Liver (tissue), 9 donors: ENCODE data around the gene HEATR5A. TPM values are rescaled to one million over a fixed set of nuclear protein-coding genes. Genes with fewer than 3 reads are reported as not detected.

ENCODE experiments used
- DNase-seq: peaks from one replicate; pipeline ENCODE4 v3.0.0-alpha.2; 2017; ENCODE audit warnings: low spot score
- H3K27ac ChIP-seq, 2 donors: one replicate each; pipeline ENCODE4 v1.7.0; 2013; ENCODE audit warnings: inconsistent platforms in 2 of 2, low read length in 2 of 2, control low read depth in 1 of 2, low read depth in 1 of 2, mild to moderate bottlenecking in 1 of 2
- H3K27me3 ChIP-seq, 4 donors: one replicate each; pipeline versions ENCODE4 v1.6.1 to v1.7.0; 2013; ENCODE audit warnings: low read length in 3 of 4, inconsistent platforms in 1 of 4, mild to moderate bottlenecking in 1 of 4, moderate library complexity in 1 of 4; ENCODE audit not compliant: control insufficient read depth in 4 of 4, insufficient read depth in 4 of 4
- H3K36me3 ChIP-seq, 4 donors: one replicate each; pipeline versions ENCODE4 v1.6.1 to v1.7.0; 2013; ENCODE audit warnings: low read length in 3 of 4, mild to moderate bottlenecking in 3 of 4, low read depth in 1 of 4, moderate library complexity in 1 of 4; ENCODE audit not compliant: control insufficient read depth in 4 of 4, insufficient read depth in 3 of 4
- H3K4me1 ChIP-seq, 4 donors: one replicate each; pipeline versions ENCODE4 v1.6.1 to v1.7.0; 2013; ENCODE audit warnings: low read length in 3 of 4, mild to moderate bottlenecking in 3 of 4, moderate library complexity in 1 of 4; ENCODE audit not compliant: control insufficient read depth in 4 of 4, insufficient read depth in 4 of 4
- H3K4me3 ChIP-seq, 3 donors: one replicate each; pipeline versions ENCODE4 v1.6.1 to v1.7.0; 2013; ENCODE audit warnings: low read length in 3 of 3, control low read depth in 1 of 3, low read depth in 1 of 3, mild to moderate bottlenecking in 1 of 3
- H3K9ac ChIP-seq, 2 donors: one replicate each; pipeline ENCODE4 v1.7.0; 2013; ENCODE audit warnings: low read length in 2 of 2, mild to moderate bottlenecking in 2 of 2, moderate library complexity in 2 of 2, control low read depth in 1 of 2, low read depth in 1 of 2
- H3K9me3 ChIP-seq, 4 donors: one replicate each; pipeline versions ENCODE4 v1.6.1 to v1.7.0; 2013; ENCODE audit warnings: low read length in 3 of 4; ENCODE audit not compliant: control insufficient read depth in 4 of 4
- ATF3 ChIP-seq: IDR thresholded peaks from 2 replicates; pipeline ENCODE4 v1.6.1; 2016; ENCODE audit warnings: antibody characterized with exemption
- EGR1 ChIP-seq, 2 donors: IDR thresholded peaks; 2 replicates each; pipeline ENCODE4 v1.6.1; 2016 to 2018; ENCODE audit warnings: antibody characterized with exemption in 2 of 2, low read depth in 2 of 2
- FOXA1 ChIP-seq: IDR thresholded peaks from 2 replicates; pipeline ENCODE4 v1.6.1; 2016; ENCODE audit warnings: antibody characterized with exemption
- FOXA2 ChIP-seq: IDR thresholded peaks from 2 replicates; pipeline ENCODE4 v1.6.1; 2016; ENCODE audit warnings: antibody characterized with exemption
- GABPA ChIP-seq, 2 donors: IDR thresholded peaks in 1 of 2; conservative IDR thresholded peaks in 1 of 2; 2 replicates each; pipeline ENCODE4 v1.6.1; 2016; ENCODE audit warnings: antibody characterized with exemption in 2 of 2, mild to moderate bottlenecking in 1 of 2, moderate library complexity in 1 of 2
- HNF4A ChIP-seq, 2 donors: conservative IDR thresholded peaks; 2 replicates each; pipeline ENCODE4 v1.6.1; 2016; ENCODE audit warnings: antibody characterized with exemption in 2 of 2, mild to moderate bottlenecking in 2 of 2
- HNF4G ChIP-seq: IDR thresholded peaks from 2 replicates; pipeline ENCODE4 v1.6.1; 2016; ENCODE audit warnings: antibody characterized with exemption
- JUND ChIP-seq, 2 donors: IDR thresholded peaks; 2 replicates each; pipeline ENCODE4 v1.6.1; 2016; ENCODE audit warnings: antibody characterized with exemption in 2 of 2
- MAX ChIP-seq: IDR thresholded peaks from 2 replicates; pipeline ENCODE4 v1.6.1; 2016; ENCODE audit warnings: antibody characterized with exemption
- NR2F2 ChIP-seq: IDR thresholded peaks from 2 replicates; pipeline ENCODE4 v1.6.1; 2016; ENCODE audit warnings: antibody characterized with exemption
- RAD21 ChIP-seq, 2 donors: IDR thresholded peaks; 2 replicates each; pipeline ENCODE4 v1.6.1; 2016; ENCODE audit warnings: antibody characterized with exemption in 2 of 2, mild to moderate bottlenecking in 2 of 2
- RXRA ChIP-seq, 2 donors: IDR thresholded peaks; 2 replicates each; pipeline ENCODE4 v1.6.1; 2017 to 2018; ENCODE audit warnings: antibody characterized with exemption in 2 of 2, mild to moderate bottlenecking in 1 of 2
- SP1 ChIP-seq: IDR thresholded peaks from 2 replicates; pipeline ENCODE4 v1.6.1; 2018; ENCODE audit warnings: antibody characterized with exemption, mild to moderate bottlenecking
- TAF1 ChIP-seq: conservative IDR thresholded peaks from 2 replicates; pipeline ENCODE4 v1.6.1; 2016; ENCODE audit warnings: antibody characterized with exemption, mild to moderate bottlenecking
- YY1 ChIP-seq: IDR thresholded peaks from 2 replicates; pipeline ENCODE4 v1.6.1; 2016; ENCODE audit warnings: antibody characterized with exemption, mild to moderate bottlenecking
- ZBTB33 ChIP-seq: IDR thresholded peaks from 2 replicates; pipeline ENCODE4 v1.6.1; 2016; ENCODE audit warnings: antibody characterized with exemption
- WGBS: extraction: QIAGEN DNeasy Blood & Tissue Kit; methylation state at CpG from one replicate; pipeline ENCODE4 v1.1.7; 2013; 5-methylcytosine and 5-hydroxymethylcytosine counted together
- polyA plus RNA-seq, 2 donors: library from polyadenylated mRNA; stranded (reverse) in 1 of 2; unstranded in 1 of 2; fragments of 200-250 nt in 1 of 2; fragments of >200 nt in 1 of 2; fragmentation: Nextera tagmentation in 1 of 2; extraction: Ambion mirVana in 1 of 2; gene quantifications; one replicate each; pipeline versions ENCODE4 v1.2.1 to v1.2.3, GENCODE V29; 2013 to 2015
- total RNA-seq, 2 donors: library from RNA; depleted of rRNA; stranded (reverse); fragments of >200 nt; gene quantifications; one replicate each; pipeline ENCODE4 v1.2.3, GENCODE V29; 2014
- TF ChIP-seq, protein P1 (sequence below): IDR thresholded peaks from 2 replicates; pipeline ENCODE4 v1.6.1; 2016; ENCODE audit warnings: antibody characterized with exemption, mild to moderate bottlenecking
- TF ChIP-seq, protein P2 (sequence below): fragments of 150-350 bp; IDR thresholded peaks from 2 replicates; pipeline ENCODE4 v1.5.1; 2017; ENCODE audit warnings: improper control_type of control experiment, low read depth, low read length; ENCODE audit not compliant: missing input control
- donor health status: healthy.
- donor health status: healthy.
- donor health status: healthy.
- donor health status: healthy.
- donor health status: healthy.

The HEATR5A gene
- total and polyA plus RNA-seq, 4 donors = 7.3 to 22.8 (median 10.1) TPM

DNA sequence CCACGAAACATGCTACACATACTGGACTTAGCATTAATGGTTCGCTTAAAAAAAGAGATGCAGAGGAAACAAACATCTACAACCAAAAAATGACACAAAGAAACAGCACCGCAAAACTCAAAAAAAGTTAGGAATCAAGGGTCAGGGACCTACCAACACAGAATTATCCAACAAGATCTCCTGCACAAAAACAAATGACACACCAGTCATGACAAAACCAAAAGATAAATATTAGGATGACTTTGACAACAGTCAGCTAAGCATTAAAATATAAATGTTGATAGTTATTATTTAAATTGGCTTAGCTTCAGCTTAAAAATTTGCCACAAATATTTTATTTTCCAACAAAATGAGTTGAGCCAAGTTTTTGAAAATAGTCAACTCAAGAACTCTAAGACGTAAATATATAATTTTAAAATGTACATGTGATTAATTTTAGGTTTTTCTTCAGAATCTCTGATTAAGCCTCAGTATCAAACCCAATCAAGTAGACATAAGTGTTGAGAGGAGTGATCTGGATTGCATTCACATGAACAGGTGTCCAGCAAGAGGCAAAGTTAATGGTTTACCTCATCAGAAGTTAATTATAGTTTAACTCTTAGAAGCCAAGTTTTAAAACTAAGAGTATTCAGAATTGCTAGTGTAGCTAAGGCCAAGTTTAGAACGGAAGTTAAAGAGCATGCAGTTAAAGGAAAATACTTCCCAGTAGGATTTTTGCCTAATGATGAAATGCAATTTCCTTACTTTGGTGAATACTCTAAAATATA, 79.9 kb downstream of the HEATR5A start:
- H3K27ac ChIP-seq = peak overlapping the region; percentile 54 to 70
- no peaks in the 10 kb centered on the region for H3K27me3 ChIP-seq
- H3K36me3 ChIP-seq = peaks cover 2 to 13% (median 5%) of the 10 kb centered on the region in 4 donors
- no peak overlapping the region for H3K4me3 ChIP-seq
- no peak for TF ChIP-seq ZBTB33
- TF ChIP-seq HNF4A (conservative IDR thresholded peaks at IDR 0.05) = peak in 1 of 2 donors; percentile 21
- no peak for TF ChIP-seq TAF1
- TF ChIP-seq YY1 = no peak
- TF ChIP-seq, protein P1, sequence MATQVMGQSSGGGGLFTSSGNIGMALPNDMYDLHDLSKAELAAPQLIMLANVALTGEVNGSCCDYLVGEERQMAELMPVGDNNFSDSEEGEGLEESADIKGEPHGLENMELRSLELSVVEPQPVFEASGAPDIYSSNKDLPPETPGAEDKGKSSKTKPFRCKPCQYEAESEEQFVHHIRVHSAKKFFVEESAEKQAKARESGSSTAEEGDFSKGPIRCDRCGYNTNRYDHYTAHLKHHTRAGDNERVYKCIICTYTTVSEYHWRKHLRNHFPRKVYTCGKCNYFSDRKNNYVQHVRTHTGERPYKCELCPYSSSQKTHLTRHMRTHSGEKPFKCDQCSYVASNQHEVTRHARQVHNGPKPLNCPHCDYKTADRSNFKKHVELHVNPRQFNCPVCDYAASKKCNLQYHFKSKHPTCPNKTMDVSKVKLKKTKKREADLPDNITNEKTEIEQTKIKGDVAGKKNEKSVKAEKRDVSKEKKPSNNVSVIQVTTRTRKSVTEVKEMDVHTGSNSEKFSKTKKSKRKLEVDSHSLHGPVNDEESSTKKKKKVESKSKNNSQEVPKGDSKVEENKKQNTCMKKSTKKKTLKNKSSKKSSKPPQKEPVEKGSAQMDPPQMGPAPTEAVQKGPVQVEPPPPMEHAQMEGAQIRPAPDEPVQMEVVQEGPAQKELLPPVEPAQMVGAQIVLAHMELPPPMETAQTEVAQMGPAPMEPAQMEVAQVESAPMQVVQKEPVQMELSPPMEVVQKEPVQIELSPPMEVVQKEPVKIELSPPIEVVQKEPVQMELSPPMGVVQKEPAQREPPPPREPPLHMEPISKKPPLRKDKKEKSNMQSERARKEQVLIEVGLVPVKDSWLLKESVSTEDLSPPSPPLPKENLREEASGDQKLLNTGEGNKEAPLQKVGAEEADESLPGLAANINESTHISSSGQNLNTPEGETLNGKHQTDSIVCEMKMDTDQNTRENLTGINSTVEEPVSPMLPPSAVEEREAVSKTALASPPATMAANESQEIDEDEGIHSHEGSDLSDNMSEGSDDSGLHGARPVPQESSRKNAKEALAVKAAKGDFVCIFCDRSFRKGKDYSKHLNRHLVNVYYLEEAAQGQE = no peak
- peak; percentile 14 to 39 for TF ChIP-seq RAD21 (IDR thresholded peaks at IDR 0.05)
- no peak for TF ChIP-seq EGR1 (IDR thresholded peaks at IDR 0.05; ENCODE audit: low read depth in 2 of 2)
- TF ChIP-seq FOXA1 = no peak
- peak; percentile 28 for TF ChIP-seq SP1
- TF ChIP-seq JUND (IDR thresholded peaks at IDR 0.05) = peak in 1 of 2 donors; percentile 22
- no peak for TF ChIP-seq FOXA2
- TF ChIP-seq, protein P2, sequence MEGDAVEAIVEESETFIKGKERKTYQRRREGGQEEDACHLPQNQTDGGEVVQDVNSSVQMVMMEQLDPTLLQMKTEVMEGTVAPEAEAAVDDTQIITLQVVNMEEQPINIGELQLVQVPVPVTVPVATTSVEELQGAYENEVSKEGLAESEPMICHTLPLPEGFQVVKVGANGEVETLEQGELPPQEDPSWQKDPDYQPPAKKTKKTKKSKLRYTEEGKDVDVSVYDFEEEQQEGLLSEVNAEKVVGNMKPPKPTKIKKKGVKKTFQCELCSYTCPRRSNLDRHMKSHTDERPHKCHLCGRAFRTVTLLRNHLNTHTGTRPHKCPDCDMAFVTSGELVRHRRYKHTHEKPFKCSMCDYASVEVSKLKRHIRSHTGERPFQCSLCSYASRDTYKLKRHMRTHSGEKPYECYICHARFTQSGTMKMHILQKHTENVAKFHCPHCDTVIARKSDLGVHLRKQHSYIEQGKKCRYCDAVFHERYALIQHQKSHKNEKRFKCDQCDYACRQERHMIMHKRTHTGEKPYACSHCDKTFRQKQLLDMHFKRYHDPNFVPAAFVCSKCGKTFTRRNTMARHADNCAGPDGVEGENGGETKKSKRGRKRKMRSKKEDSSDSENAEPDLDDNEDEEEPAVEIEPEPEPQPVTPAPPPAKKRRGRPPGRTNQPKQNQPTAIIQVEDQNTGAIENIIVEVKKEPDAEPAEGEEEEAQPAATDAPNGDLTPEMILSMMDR = no peak
- TF ChIP-seq MAX = no peak
- TF ChIP-seq RXRA (IDR thresholded peaks at IDR 0.05) = peak; percentile 14 to 35
- TF ChIP-seq HNF4G = no peak
- no peak for TF ChIP-seq NR2F2
- peak in 1 of 2 donors; percentile 28 for TF ChIP-seq GABPA (IDR thresholded peaks at IDR 0.05 in 1 of 2, conservative IDR thresholded peaks at IDR 0.05 in 1 of 2)
- TF ChIP-seq ATF3 = peak; percentile 20
- H3K9ac ChIP-seq = no peak overlapping the region
- DNase-seq = no peak
- H3K4me1 ChIP-seq = peaks cover 0 to 10% (median 3%) of the 10 kb centered on the region in 4 donors
- 35% methylated on average over 5 of the region's 5 CpGs for WGBS
- H3K9me3 ChIP-seq = no peaks in the 10 kb centered on the region
